HL-60/S4 treated with phorbol 12-myristate 13-acetate at 8.2 ng/mL for 4 days and 3 days (cell line): Measurements from ENCODE around the gene APPL2.
"Not testable (repeated sequence)": the region's sequence is repeated elsewhere in the genome, so short reads cannot be mapped to it uniquely, and the experiment has no call there.

ENCODE experiments used
- in situ Hi-C: fragments of 300-500 bp; cut with MboI; formaldehyde crosslinking; loops from 2 replicates; pipeline ENCODE4 v1.15.0; 2022; ENCODE audit warnings: low sequenced_read_pairs

APPL2 gene

DNA sequence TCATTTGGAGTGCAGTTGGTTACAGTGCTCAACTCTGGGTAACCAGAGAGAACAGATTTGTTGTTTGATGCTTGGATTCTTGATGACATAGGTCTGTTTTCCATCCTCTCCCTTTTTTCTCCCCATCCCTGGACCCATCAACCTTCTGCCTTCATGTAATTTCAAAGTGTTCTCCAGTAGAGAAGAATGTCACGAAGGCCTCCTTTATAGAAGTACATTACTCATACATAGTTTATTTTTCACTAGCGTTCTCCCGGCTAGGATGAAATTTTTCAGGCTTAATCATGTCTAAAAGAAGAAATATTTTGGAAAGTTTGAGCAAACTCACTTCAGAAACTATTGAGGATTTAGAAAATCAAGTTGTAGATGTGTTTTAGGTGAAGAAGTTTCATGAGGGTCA is 20.9 kb upstream of the APPL2 start:
- in situ Hi-C loops = no loop called here

DNA sequence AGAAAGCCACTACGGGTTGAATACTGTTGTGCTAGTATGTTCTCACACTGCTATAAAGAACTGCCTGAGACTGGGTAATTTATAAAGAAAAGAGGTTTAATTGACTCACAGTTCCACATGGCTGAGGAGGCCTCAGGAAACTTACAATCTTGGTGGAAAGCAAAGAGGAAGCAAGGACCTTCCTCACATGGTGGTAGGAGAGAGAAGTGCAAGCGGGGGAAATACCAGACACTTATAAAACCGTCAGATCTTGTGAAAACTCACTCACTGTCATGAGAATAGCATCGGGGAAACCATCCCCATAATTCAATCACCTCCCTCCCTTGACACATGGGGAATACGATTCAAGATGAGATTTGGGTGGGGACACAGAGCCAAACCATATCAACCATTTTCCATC is 20.5 kb upstream of the APPL2 start:
- in situ Hi-C loops = not testable (repeated sequence)

DNA sequence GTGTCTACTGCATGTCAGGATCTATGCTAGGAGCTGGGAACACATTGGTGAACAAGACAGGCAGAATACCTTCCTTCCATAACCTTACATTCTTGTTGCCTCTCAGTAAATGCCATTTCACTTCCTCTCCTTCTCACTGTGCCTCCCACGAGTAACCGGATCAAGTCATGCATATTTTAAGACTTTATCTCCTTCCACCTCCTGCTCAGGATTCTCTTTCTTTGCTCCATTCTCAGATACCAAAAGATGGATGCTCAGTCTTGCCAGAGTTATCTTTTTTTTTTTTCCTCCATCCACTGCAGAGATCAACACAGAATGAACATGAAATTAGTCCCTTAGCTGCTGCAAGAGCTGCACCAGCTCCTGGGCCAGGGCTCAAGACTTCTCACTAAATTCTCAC is 20.0 kb upstream of the APPL2 start:
- in situ Hi-C loops = no loop called here

DNA sequence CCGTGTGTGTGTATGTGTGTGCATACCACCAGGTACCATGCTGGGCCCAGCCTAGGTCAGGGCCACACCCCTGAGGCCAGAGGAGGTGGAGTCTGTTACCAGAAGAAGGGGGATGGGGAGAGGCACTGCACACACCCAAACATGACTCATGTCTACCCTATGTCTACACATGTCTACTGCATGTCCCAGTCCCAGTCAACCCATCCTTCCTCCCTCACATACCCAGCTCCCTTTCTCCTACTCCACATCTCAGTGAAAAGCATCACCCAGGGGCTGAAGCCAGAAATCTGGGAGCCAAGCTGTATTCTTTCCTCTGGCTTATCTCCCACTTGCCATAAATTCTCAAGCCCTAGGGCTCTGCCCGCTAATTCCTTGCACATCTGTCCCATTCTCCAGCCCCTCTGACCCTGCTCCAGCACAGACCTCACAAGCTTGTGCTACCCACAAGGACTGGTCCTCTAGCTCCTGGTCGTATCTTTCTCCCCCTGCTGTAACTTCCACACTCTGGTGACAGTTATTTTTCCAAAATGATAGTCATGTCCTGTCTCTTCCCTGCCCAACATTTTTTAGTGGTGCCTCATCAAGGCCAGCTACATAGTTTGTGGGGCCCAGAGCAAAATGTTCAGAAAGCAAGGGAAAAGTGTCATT is 18.0 kb upstream of the APPL2 start:
- in situ Hi-C loops = no loop called here

DNA sequence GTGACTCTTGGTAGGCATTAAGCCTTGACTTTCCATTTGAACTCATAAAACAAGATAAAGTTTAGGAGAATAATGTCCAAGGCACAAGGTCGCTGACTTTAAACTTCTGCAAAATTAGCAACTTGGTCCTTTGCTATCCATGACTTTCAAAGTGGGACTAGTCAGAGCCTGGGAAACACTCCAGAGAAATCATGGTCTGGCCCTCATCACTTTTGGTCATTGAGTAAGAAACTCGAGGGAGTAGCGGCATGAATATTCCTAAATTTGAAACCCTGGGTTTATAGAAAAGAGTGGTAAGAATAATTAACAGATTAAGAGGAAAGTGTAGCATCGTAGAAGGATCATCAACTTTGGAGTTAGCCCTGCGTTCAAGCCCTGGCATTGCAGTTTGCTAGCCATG is 16.9 kb upstream of the APPL2 start:
- in situ Hi-C loops = no loop called here

DNA sequence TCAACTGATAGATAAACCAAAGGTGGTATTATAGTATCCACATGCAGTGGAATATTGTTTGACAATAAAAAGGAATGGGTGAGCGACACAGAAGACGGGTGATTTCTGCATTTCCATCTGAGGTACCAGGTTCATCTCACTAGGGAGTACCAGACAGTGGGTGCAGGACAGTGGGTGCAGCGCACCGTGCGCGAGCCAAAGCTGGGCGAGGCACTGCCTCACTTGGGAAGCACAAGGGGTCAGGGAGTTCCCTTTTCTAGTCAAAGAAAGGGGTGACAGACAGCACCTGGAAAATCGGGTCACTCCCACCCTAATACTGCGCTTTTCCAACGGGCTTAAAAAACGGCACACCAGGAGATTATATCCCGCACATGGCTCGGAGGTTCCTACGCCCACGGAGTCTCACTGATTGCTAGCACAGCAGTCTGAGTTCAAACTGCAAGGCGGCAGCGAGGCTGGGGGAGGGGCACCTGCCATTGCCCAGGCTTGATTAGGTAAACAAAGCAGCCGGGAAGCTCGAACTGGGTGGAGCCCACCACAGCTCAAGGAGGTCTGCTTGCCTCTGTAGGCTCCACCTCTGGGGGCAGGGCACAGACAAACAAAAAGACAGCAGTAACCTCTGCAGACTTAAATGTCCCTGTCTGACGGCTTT is 9.9 kb upstream of the APPL2 start:
- in situ Hi-C loops = not testable (repeated sequence)

DNA sequence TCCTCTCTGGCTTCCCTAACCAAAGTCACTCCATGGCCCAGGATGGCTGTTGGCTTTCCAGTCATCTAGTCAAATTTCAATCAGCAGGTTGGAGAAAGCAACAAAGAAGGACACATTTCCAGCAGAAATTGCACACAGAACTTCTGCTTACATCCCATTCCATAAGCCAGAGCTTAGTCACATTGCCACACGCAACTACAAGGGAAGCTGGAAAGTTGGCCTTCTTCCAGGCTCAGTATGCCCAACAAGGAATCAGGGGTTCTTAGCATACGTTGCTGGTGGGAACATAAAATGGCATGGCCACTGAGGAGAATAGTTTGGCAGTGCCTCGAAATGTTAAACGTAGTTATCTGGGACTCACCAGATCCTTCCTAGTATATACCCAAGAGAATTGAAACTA is 9.3 kb upstream of the APPL2 start:
- in situ Hi-C loops = no loop called here

DNA sequence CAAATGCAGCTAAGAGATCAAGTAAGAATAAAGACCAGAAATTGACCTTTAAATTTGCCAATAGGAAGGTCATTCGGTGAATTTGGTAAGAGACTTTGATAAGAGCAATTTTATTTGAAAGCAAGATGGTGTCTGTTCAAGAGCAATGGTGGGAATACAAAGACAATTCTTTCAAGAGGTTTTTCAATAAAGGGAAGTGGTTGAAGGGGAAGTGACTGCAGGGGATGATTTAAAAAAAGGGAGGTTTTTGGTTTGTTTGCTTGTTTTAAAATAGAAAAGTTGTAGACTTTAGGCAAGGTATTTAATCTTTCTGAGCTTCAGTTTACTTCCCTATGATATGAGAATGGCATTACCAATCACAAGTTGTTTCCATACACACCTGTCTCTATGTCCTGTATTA is 4.3 kb upstream of the APPL2 start:
- in situ Hi-C loops = no loop called here

DNA sequence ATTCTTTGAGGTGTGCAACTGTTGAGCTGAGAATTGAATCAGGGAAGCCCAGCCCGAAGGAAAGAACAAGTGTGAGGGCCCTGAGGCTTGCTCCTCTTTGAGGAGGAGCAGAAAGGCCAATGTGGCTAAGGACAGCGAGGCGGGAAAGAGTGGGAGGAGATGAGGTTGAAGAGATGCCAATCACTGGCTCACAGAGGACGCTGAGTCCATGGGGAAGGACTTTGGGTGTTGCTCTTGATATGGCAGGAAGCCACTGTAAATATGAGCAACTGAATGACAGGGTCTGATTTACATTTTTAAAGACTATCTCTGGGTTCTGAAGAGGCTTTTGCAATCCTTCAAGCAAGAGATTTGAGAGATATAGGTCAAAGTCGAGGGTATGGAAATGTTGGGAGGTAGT is 3.3 kb upstream of the APPL2 start:
- in situ Hi-C loops = no loop called here

DNA sequence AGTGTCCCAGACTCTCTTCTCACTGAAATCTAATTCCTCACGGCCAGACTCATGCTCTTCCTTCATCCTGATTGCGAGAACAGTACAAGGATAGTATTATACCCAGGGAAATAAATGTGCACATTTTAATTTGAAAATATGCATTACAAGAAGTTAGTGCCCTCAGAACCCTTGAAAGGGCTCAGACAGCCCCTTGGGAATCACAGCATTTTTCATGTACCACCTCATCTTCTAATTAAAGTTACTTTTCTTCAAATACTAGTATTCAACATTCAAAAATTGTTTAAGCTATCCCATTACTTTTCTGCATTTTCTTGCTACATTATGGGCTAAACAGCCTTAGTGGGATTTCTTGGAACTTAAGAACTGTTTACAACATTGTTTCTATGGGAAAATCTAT is 1.7 kb upstream of the APPL2 start:
- in situ Hi-C loops = no loop called here

DNA sequence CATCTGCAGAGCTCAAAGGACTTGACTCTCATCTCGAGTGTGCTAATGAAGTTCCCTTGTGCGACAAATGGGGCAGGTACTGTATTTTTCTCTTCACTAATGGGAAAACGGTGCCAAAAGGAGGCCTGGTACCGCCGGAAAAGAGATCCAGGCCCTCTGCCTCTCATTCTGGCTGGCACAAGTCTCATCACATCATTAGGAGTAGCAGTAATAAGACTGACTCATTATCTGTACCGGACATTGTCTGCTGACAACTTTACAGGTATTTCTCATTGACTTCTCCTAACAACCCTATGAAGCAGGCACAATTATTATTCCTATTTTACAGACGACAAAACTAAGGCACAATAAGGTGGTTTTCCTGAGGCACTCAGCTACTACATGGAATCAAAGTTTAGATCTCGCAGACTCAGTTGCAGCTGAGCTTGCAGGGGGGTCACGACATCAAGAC is 668 bp downstream of the APPL2 start:
- in situ Hi-C loops = no loop called here

DNA sequence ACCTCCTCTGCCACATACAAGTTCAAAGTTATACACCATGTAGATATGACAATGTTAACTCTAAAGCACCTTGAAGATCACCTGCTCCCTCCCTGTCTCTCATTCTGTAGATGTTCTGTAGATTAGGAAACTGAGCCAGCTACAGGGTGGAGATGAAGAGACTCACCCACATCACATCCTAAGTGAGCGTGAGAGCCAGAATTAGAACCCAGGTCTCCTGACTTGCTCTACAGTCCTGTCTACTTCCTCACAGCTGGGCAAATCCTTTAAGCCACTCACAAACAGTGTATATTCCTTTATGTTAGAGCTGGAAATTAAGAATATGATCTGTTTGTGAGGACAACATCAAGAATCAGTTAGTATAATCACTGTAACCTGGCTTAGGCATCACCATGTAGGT is 1.8 kb downstream of the APPL2 start:
- in situ Hi-C loops = no loop called here

DNA sequence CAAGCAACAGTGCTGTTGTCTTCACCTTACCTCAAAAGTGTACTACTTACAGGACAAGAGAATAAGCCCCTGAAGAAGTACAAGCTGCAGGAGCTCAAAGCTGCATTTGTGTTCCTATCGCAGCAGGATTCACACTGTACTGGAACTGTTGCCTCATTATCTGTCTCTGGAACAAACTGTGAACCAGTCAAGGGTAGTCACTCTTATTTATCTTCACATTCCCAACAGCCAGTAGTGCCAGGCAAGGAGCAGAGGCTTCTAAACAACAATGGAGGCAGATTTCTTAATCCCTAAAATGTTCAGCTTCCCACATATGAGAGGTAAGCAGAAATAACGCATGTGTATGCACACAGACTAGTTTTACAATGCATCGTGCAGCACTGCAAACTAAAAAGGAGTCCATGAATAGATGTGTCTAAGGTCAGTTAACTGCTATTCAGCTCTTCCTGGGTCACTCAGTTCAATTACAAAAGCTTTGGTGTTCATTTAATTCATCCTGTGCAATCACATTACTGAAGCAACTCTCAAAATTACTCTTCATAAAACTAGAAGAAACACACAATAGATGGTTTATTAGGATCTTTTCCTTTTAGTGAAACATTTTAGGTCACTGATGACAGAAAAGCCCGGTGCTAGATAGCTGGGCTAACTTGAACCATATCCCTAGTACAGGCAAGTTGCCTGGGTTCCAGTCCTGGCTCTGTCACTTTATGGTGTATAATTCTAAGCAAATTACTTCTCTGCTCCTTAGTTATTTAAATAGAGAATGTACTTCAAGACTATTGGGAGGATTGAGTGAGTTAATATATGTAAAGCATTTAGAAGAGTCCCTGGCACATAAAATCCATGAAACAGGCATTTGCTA is 2.7 kb downstream of the APPL2 start:
- in situ Hi-C loops = no loop called here

DNA sequence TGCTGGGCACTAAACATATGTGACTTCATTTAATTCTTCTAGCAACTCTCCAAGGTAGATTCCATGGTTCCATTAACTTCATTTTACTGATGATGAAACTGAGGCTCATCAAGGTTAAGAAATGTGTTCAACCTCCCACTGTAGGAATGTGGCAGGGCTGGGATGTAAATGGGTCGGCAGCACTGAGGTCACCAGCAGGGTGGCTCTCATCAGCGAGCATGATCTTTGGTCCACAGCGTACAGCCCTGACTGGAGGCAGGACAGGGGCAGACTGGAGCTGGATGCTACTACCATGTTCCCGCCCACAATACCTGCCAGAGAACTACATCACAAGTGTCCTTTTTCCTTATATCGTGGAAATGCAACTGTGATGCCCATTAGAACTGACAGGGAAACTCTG is 4.6 kb downstream of the APPL2 start:
- in situ Hi-C loops = no loop called here

DNA sequence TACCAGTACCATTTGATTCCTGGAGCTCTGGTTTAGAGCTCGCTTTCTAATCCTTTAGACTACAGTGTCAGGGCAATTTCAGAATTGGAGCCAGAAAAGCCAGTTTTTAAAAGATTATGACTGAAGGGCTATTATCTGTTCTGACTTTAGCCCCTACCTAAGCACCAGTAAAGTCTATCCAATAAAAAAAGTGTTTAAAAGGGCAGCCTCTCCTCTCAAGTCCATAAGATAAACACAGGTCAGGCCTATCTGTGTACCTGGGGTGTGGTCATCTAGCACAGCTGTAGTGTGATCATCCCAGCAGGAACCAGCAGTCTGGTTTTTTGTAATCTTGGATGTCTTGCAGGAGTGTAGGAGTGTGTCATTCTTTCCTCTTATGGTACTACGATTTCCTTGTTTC is 6.6 kb downstream of the APPL2 start:
- in situ Hi-C loops = no loop called here

DNA sequence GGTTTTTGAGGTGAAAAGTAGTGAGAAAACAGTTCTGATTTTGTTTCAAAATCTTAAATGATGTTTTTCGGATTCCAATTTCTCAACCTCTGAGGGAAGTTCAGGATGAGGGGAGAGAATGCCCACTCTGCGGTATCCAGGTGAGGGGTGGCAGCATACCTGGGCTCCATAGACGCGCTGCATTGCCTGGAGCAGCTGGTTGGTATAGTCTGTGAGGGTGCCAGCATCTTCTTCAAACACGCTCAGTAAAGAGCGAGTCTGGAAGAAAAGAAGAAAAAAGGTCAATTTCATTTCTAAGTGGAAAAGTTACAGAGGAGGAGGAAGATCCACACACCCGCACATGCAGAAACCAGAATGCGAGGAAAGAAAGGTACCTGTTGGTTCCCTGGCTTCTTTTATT is 7.0 kb downstream of the APPL2 start:
- in situ Hi-C loops = no loop called here

DNA sequence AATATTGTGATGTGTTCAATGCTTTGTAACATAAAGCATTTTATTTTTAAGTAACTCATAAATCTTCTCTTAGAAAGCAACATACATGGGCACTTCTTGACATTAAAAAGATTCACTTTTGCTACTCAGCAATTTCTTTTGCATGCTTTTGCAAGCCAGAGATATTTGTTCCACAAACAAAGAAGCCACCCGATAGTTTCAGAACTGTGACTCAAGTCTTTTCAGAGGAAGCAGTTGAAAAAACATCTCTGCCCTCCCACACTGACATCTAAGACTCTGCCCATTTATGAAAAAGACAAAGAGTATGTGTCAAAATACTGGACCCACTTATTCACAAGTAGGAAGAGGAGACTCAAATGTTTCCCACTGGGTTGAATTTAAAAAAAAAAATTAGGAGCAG is 7.5 kb downstream of the APPL2 start:
- in situ Hi-C loops = no loop called here

DNA sequence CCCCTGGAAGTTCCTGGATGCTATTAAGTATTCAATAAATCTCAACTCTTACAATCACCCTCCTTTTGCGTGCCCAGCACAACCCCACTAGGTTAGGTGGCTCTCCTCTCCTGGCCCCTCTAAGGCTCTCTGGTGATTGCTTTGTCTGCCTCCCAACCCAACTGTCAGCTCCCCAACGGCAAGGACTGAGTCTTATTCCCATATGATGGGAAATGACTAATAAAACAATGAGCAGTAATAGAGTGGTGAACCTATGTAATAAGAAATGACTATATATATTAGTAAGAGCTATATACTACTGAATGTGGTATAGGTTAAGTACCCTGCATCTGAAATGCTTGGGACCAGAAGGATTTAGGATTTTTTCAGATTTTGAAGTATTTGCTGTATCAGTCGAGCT is 8.1 kb downstream of the APPL2 start:
- in situ Hi-C loops = no loop called here

DNA sequence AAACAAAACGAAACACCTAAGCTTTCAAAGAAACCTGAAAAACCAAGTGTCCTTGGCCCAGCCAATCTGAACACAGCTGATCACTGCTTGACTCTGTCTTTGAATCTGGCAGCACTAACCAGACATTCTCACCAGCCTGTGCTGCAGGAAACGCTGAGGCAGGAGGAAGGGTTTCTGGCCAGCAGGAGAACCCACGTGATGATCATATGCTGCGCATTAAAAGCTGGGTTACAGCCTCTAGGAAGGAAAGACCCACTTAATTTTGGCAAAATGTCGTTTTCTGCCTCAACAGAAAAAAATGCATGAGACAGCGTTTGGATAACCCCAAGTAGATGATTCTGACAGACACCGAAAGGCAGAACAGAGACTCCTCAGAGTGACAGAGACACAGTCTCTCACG is 9.8 kb downstream of the APPL2 start:
- in situ Hi-C loops = no loop called here

DNA sequence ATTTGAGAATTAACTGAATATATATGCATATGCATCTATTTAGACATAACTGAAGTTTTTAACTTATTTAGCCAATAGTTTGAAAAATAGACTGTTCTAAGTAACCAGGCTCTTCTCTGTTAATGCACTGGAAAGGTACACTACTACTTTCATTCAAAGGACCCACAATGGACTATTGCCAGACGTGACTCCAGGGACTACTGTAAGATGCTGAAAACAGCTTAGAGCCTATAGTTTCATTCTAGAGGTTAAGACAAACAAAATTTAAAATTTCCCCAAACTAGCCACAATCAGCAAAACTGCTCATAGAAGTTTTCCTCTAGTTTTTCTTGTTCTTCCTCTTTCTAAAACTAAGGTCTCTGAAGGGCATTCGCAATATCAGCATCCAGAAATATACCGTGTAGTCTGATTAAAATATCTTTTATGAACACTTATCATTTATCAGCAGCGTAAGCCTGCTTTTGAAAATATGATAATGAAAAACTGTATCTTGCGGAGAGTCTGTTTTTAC is 10.4 kb downstream of the APPL2 start:
- in situ Hi-C loops = no loop called here

DNA sequence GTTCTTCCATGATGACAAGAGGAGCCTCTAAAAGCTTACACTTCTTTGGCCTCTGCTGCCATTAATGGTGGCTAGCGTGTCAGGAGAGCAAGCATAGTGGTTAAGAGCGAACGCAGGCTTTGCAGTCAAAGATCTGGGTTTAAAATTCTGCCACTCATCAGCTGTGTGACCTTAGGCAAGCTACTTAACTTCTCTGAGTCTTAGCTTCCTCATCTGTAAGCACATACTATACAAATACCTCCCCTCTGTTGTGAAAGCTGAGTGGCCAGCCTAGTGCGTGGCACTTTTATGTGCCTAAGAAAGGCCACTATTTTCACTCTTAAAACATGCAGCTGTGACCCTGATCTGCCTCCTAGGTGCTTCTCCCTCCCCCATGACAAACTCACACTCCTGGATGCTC is 11.6 kb downstream of the APPL2 start:
- in situ Hi-C loops = no loop called here

DNA sequence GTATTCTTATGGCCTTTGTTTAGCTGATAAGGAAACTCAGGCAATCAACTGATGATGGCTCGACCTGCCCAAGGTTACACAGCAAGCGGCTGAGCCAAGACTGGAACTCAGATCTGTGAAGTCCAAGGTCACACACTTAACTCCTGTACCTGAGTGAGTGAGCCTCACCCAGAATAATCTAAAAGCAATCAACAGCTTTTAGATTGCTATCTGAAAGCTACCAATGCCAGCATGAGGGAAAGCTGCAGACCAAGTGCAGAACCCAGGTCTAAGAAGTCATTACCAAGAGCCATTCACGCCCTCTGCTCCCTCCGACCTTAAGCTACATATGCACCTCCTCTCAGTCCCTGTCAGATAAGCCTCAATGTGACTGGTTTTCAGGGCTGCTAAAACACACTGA is 12.1 kb downstream of the APPL2 start:
- in situ Hi-C loops = no loop called here
